Smooth muscle cell of bladder (primary cell): ENCODE measurements around the gene ROBO1. TPM values are rescaled to one million over a fixed set of nuclear protein-coding genes. Genes with fewer than 3 reads are reported as not detected.

Experiments
- total RNA-seq: library from RNA; depleted of rRNA; stranded (reverse); fragments of >200 nt; gene quantifications from 2 replicates; pipeline ENCODE4 v1.2.3, GENCODE V29; 2014

ROBO1 gene
- 98.5 and 150 TPM in 2 replicates for total RNA-seq

GRCh38 chr3:79767905-79768267 lies at the start of gene ROBO1:
Gene ROBO1, minus strand, starts transcription at chr3:79767998.

